Frontal cortex (tissue), 4 donors: ENCODE measurements around the gene RTN3. TPM values are rescaled to one million over a fixed set of nuclear protein-coding genes. Genes with fewer than 3 reads are reported as not detected.
"Not testable (repeated sequence)": the region's sequence is repeated elsewhere in the genome, so short reads cannot be mapped to it uniquely, and the experiment has no call there.

Source experiments
- DNase-seq, 2 donors: peaks; one replicate each; pipeline ENCODE4 v3.0.0; 2012; ENCODE audit warnings: low spot score in 2 of 2
- FAIRE-seq: peaks from 2 replicates; lab custom pipeline; 2012; peaks lifted over from hg19 to GRCh38; lab: Jason Lieb, UNC
- total RNA-seq: library from RNA; depleted of rRNA; stranded (reverse); fragments of >200 nt; gene quantifications from one replicate; pipeline ENCODE4 v1.2.3, GENCODE V29; 2014
- donor health status: control.
- donor health status: control.
- donor health status: control.

Gene RTN3
- total RNA-seq, 1 donor from 2014 or later, result 239 TPM

DNA sequence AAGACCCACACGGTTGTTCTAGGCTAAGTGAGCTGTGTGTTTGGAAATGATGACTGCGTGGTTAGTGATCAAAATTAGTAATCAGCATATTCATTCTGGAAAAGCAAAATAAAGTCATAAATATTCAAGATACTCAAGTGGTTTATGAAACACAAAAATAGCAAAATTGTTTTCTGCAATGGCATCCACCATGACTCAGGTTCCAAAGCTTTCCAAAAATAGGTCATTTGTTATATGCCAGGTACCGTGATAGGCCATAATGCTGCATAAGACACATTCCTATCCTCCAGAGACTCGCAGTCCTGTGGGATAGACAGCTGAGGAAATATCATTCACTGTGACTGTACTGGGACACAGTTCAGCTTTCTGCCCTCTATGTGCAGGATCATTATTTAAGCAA lies 7.7 kb upstream of the RTN3 start:
- FAIRE-seq, result no peak

DNA sequence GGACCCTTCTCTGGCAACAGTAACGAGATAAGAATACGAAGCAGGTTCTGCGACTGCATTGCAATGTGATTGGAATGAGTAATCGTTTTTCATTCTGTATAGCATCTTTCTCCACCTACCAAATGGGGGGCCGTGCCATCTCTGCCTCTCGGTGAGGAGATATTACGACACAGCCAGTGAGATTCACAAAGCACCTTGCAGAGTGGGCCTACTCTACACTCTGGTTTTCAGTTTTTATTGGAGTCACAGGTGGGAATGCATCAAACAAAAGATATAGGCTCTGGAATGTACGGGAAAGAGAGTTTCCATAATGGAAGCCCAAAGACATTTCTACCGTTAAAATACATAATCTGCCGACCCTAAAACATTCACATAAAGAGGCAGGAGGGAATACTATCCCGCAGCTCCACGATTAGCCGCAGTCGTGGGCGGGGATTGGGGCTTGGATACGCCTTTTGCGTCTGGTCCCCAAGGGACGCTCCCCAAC lies 423 bp upstream of the RTN3 start:
- DNase-seq (peak; percentile 40 to 47), FAIRE-seq (no peak)

More for the DNA sequence above, 7.7 kb upstream of the RTN3 start:
- no peak for DNase-seq

DNA sequence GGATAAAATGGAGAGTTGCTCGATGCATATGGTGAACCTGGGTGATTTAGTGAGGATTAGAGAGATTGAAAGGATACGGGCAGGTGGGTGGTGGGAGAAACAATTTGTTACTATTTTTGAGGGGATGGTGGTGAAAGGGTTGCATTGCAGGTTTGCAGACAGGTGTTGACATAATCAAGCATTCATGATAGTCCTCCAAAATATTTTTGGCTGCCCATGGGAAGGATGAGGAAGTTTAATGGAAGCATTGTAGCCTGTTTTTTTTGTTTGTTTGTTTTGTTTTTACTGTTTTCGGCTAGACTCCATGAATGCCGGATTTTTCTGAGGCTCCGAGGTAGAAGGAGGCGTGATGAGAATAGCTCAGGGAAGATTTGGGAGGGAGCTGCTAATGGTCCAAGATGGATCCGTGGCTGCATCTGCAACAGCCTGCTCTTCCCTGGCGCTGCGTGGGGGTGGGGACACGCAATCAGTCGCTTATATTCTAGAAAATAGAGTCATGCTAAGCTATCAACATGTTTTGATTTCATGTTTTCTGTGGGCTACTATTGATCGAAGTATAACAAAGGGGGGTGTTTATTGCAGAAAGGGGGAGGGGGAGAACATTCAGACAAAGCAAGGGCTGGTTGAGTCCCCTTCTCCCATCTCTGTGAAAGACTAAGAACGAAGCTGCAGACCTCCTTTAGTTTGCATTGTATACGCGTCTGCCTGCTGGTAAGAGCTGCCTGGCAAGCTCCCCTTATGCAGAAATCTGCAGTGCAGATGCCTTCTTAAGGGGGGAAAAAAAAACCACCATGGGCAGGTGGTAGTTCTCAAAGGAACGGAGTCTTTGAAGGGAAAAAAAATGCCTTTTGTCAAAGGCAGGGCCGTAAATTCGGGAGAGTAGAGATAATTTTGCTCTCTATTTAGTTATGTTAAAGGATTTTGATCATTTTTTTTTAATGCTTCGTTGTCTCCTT lies 1.0 kb downstream of the RTN3 start:
- DNase-seq, result peak in 1 of 2 donors; percentile 46
- FAIRE-seq, result no peak

DNA sequence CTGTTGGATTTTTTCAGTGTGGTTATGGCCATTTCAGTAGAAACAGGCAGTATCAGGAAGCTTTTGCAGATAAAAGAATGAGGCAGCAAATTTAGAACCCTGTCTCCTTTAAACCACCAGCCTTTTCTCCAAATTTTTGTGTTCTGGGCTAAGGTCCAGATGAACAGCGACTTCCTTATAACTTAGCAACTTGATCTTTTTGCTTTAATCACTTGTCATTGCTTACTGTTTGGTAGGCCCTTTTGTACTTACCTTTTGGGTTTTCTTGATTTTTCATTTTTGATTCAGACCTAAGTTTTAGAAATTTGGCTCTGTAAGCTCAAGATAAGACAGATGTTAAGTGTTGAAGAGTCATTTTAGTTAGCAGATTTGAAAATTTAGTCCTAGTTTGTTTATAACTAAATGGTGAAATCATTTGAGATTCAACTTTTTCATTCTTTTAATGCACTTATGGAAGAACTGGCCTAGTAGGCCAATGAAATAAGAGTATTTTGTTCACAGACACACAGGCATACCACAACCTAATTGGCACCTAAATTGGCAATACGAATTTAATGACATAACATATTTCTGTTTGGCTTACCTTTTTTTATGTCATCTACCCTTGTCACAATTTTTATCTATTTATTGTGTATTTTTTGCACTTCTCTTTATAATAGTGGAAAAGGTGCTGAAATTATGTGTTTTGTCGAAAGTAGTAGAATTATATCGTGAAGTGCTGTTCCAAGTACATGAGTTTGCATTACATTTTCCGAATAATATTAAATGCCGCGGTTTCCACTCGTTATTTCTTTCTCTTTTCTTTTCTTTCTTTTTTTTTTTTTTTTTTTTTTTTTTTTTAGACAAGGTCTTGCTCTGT lies 2.1 kb downstream of the RTN3 start:
- DNase-seq (peak in 1 of 2 donors; percentile 20), FAIRE-seq (no peak)

DNA sequence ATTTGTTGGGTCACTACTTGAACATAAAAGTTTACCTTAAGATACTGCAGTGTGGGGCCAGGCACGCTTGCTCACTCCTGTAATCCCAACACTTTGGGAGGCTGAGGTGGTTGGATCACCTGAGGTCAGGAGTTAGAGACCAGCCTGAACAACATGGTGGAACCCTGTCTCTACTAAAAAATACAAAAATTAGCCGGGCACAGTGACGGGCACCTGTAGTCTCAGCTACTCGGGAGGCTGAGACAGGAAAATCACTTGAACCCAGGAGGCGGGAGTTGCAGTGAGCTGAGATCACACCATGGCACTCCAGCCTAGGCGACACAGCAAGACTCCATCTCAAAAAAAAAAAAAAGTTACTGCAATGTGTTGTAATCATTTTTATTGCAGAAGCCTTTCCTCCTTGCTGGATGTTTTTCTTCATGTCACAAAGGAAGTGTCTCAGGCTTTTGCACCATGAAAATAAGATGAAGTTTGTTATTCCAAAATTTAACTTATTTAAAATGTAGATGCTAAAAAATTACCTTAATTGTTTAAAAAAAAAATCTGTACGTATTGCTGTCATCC lies 3.9 kb downstream of the RTN3 start:
- DNase-seq, FAIRE-seq: not testable (repeated sequence)

DNA sequence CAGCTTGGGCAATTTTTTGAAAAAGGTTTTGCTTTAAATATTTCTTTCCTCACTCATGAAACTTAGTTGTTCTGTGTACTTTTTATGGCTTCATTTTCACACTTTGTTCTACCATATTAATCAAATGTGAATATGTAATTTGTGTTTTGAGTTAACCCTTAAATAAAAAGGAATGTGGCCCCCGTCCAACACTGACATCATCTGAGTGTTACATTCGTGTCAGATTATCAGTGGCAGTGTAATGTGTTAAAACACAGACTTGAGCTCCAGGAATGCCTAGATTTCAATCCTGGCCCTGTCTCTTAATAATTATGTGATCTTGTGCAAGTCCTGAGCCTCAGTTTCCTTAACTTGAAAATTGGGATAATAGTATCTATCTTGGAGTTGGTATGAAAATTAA lies 5.6 kb downstream of the RTN3 start:
- FAIRE-seq, result no peak

DNA sequence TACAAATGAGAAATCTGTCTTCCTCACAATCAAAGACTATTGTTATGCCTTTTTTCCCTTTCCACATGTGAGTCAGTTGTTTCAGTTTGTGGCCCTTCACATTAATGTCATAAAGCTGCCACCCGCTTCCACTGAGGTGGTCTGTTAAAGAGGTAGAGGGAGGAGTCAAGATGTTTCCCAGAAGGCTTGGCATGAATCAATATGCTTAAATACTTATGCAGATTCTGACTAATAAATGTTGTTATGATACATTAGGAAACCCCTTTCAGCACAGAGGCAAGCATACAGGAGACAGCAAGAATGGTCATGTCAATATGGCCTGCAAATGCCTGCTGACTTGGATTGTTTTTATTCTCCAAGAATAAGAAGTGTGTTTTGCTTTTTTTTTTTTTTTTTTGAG lies 6.5 kb downstream of the RTN3 start:
- DNase-seq (no peak), FAIRE-seq (no peak)

More for the DNA sequence above, 5.6 kb downstream of the RTN3 start:
- no peak for DNase-seq

DNA sequence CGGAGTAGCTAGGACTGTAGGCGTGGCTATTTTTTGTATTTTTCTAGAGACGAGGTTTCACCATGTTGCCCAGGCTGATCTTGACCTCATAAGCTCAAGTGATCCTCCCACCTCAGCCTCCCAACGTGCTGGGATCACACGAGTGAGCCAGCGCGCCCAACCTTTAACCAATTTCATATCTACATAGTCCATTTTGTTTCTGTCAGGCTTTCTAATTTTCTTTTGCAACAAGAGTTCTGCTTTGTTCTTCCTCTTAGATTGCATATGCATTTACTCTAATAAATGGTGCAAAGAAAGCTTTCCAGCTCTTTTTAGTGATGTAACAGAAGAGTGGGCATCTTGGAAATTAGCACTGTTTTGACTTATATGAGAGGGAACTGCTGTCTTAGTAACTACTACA lies 13.3 kb downstream of the RTN3 start:
- FAIRE-seq (no peak), DNase-seq (no peak)

DNA sequence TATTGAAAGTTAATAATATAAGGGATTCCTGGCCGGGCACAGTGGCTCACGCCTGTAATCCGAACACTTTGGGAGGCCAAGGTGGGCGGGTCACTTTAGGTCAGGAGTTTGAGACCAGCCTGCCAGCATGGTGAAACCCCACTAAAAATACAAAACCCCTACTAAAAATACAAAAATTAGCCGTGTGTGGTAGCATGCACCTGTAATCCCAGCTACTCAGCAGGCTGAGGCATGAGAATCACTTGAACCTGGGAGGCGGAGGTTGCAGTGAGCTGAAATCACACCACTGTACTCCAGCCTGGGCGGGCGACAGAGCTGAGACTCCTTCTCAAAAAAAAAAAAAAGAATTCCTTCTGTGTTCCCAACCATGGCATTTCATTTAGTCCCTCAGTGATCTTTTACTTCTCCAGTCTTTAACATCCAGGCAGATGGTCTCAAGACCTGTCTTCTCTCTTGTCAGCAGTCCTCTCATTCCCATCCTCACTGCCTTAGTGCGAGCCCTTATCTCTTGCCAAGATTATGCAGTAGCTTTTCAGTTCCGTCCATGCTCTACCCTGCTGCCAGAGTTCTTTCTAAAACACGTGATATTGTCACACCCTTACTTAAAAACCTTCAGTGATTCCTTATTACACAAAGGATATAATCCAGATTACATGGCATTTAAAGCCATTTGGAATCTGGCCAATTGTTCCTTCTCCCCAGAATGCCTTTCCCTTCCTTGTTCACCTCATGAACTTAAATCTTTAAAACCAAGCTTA lies 17.9 kb downstream of the RTN3 start:
- no peak for FAIRE-seq
- DNase-seq, result no peak

DNA sequence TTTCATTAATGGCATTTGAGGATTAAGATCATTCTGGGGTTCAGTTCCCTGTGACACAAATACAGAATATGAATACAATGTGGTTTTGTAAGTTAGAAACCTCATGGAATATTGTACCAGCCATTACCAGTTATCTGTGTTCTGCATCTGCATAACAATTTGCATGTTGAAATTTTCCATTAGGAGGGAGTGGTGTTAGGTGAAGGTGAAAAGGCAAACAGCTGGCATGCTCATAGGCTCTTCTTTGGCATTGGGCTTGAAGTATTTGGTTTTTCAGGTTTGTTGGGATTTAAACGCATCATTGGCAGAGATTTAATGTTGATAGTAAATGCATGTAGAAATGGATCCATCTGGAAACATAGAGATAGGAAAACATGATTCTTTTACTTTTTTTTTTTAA lies 18.6 kb downstream of the RTN3 start:
- FAIRE-seq (no peak), DNase-seq (no peak)

DNA sequence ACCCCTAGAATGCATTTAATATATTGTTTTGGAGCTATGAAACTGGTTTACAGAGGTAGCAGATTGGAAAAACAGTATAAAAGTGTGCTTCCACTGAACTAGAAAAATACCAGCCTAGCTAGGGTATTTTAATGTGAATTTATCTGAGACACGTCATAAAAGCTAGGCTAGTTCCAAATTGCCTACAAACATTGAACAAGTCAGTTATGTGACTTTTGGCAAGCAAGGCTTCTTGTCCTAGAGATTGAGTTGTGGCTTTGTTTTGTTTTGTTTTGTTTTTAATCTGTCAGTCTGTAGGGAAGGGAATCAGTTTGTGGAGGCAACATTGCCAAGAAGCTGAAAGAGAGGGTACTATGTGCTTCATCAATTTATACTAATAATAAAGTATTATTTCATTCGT lies 24.2 kb downstream of the RTN3 start:
- DNase-seq (no peak), FAIRE-seq (no peak)

DNA sequence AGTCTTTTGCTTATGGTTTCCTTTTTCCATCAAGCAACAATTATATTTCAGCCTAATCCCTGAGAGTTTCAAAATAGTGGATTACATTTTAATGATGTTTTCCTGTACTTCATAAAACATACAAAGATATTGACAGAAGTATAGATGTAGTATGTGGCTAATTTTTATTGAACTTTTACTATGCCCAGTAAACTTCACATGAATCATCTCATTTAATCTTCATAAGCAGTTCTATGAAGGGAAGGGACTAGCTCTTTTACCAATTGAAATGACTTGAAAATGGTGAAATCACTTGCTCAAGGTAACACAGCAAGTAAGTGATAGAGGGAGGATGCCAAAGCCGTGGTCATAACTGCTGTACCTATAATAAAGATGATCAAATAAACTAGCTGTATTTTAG lies 27.5 kb downstream of the RTN3 start:
- no peak for DNase-seq
- no peak for FAIRE-seq

DNA sequence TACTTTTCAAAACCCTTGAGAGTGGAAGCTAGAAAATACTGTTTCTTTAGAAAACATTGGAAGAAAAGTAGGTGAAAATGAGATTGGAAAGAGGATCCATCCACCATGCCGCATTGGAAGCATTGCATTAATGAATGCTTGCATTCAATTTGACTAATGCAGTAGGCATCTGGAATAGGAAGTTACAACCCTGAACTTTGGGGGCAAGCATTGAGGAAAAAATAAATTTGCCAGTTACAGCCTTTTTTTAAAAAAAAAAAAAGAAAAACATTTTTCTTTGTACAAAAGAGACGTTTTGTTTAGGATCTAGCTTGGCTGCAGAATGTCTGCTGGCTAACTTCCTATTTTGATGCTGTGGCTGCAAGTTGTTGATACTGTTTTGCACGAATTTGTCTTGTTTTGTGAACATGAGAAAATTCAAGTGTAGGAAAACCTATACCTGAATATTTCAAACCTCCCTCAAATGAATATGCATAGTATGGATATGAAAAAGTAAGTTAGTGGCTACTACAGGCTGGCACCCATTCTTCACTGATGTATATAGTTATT lies 28.1 kb downstream of the RTN3 start:
- no peak for DNase-seq
- no peak for FAIRE-seq

DNA sequence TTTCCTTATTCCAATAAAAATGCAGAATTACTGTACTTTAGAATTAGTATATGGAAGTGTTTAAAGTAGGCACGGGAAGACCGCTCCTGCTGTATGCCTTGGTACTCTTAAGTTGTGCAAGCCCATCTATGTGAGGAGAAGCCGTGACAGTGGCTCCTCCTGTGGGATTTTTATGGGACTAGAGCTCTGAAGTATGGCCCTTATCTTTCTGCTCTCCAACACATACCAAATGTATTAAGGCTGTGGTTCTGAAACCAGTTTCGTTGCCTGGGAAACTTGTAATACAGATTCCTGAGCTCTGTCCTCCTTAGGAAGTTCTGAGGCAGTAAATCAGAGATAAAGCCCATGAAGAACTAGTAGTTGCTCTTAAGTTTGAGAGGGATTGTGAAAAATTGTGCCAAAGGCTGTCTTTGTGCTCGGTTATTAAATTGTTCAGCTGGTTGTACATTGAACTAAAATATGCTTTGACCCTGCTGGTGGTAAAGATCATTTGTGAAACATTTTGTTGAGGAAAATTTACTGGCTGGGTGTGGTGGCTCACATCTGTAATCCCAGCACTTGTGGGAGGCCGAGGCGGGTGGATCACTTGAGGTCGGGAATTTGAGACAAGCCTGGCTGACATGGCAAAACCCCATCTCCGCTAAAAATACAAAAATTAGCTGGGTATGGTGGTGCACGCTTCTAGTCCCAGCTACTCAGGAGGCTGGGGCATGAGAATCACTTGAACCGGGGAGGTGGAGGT lies 29.3 kb downstream of the RTN3 start:
- DNase-seq (no peak), FAIRE-seq (no peak)

DNA sequence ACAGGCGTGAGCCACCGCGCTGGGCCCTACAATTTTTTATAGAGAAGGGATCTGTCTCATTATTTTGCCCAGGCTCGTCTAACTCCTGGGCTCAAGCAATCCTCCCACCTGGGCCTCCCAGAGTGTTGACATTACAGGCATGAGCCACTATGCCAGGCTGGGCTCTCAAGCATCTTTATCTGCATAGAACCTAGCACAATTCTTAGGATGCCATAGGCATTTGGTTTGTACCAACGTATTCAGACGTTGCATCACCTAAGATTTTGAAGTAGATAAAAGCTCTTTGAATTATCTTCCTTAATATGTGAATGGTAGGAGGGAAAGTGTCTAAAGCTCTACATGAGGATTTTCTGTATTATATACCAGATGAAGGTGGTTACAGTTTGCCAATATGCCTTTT lies 30.5 kb downstream of the RTN3 start:
- FAIRE-seq (no peak), DNase-seq (no peak)

DNA sequence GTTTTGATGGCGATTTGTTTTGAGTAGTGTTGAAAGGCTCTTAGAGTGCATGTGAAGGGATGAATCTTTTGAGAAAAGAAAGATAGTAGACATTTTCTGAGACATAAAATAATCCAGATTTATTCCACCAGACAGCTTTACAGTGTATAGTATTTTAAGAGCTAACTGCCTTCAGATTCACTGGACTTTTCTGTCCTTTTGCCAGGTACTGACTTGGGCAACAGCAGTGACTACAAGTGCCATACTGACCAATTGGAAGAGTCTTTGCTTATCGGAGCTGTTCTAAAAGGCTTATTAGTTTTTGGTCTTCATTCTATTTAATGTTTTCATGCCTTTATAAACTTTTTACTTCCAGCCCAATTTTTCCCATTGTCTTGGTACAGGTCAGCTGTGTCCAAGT lies 32.5 kb downstream of the RTN3 start:
- FAIRE-seq (no peak), DNase-seq (no peak)

DNA sequence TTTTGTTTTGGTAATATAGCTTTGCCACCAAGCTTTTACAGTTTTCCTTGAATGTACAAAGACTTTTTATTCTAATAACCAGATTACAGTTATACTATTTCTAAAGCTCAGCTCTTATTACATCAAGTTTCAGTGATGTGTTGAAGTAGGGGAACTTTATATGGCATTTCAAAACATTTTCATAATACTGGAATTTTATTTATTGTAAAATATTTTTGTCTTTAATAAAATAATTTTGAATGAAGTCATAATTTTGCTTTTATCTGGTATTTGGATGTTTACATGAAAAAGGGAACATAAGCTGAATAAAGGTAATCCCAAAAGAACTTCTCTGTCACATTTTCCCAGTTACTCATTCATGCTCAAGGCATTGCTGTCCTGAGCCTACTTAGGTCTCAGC lies 34.7 kb downstream of the RTN3 start:
- FAIRE-seq, result no peak
- no peak for DNase-seq

DNA sequence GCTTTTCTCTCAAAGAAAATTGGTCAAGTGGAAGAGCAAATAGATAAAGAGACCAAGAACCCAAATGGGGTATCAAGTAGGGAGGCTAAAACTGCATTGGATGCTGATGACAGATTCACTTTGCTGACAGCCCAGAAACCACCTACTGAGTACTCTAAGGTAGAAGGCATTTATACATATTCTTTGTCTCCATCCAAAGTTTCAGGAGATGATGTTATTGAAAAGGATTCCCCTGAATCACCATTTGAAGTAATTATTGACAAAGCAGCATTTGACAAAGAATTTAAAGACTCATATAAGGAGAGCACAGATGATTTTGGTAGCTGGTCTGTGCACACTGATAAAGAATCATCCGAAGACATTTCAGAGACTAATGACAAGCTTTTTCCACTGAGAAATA lies 37.7 kb downstream of the RTN3 start:
- FAIRE-seq (no peak), DNase-seq (no peak)

DNA sequence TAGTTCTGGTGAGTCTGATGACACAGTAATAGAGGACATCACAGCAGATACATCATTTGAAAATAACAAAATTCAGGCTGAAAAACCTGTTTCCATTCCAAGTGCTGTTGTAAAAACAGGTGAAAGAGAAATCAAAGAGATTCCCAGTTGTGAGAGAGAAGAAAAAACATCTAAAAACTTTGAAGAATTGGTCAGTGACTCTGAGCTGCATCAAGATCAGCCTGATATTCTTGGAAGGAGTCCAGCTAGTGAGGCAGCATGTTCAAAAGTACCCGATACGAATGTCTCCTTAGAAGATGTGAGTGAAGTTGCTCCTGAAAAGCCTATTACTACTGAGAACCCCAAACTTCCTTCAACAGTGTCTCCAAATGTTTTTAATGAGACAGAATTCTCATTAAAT lies 38.7 kb downstream of the RTN3 start:
- FAIRE-seq (no peak), DNase-seq (no peak)
